HG03460 (cell line): ENCODE results near the gene PDE5A.
"Not testable (repeated sequence)": the region's sequence is repeated elsewhere in the genome, so short reads cannot be mapped to it uniquely, and the experiment has no call there.

Source experiments
- ATAC-seq: cut with Tn5 transposase; IDR thresholded peaks from one replicate; pipeline ENCODE4 v1.9.1; 2021; ENCODE audit not compliant: unreplicated experiment

The PDE5A gene

GRCh38 chr4:119646347-119647071 is 17.9 kb upstream of the PDE5A start:
- ATAC-seq: no peak

GRCh38 chr4:119643306-119644042 is 14.9 kb upstream of the PDE5A start:
- no peak for ATAC-seq

GRCh38 chr4:119641765-119642164 is 13.2 kb upstream of the PDE5A start:
- no peak for ATAC-seq

GRCh38 chr4:119638359-119638758 is 9.8 kb upstream of the PDE5A start:
- ATAC-seq: no peak

GRCh38 chr4:119636851-119637250 is 8.2 kb upstream of the PDE5A start:
- ATAC-seq: not testable (repeated sequence)

- no peak for ATAC-seq
Observed at GRCh38 chr4:119632216-119632615, 3.6 kb upstream of the PDE5A start.

GRCh38 chr4:119629142-119629471 is 503 bp upstream of the PDE5A start:
- ATAC-seq: peak; percentile 30

- peak; percentile 49 for ATAC-seq
Observed at GRCh38 chr4:119627267-119628255, 1.0 kb downstream of the PDE5A start.

GRCh38 chr4:119626943-119627266 is 1.7 kb downstream of the PDE5A start:
- ATAC-seq: no peak

- ATAC-seq: no peak
Observed at GRCh38 chr4:119626420-119626819, 2.2 kb downstream of the PDE5A start.

- ATAC-seq: no peak
Observed at GRCh38 chr4:119625761-119626160, 2.8 kb downstream of the PDE5A start.

- no peak for ATAC-seq
Observed at GRCh38 chr4:119624356-119624755, 4.2 kb downstream of the PDE5A start.

- no peak for ATAC-seq
Observed at GRCh38 chr4:119623025-119623424, 5.6 kb downstream of the PDE5A start.

GRCh38 chr4:119615068-119615719 is 13.4 kb downstream of the PDE5A start:
- no peak for ATAC-seq

- ATAC-seq: no peak
Observed at GRCh38 chr4:119604266-119604665, 24.3 kb downstream of the PDE5A start.

- no peak for ATAC-seq
Observed at GRCh38 chr4:119602366-119602765, 26.2 kb downstream of the PDE5A start.

GRCh38 chr4:119598521-119598920 is 30.1 kb downstream of the PDE5A start:
- no peak for ATAC-seq

- ATAC-seq: no peak
Observed at GRCh38 chr4:119597377-119597776, 31.2 kb downstream of the PDE5A start.

GRCh38 chr4:119593698-119594097 is 34.9 kb downstream of the PDE5A start:
- no peak for ATAC-seq

- ATAC-seq: no peak
Observed at GRCh38 chr4:119592830-119593229, 35.8 kb downstream of the PDE5A start.

- no peak for ATAC-seq
Observed at GRCh38 chr4:119589165-119589564, 39.4 kb downstream of the PDE5A start.
